K562 (cell line): Measurements from ENCODE around the gene ALG14. TPM values are rescaled to one million over a fixed set of nuclear protein-coding genes. Genes with fewer than 3 reads are reported as not detected.

Source experiments
- ASH1L ChIP-seq: fragments of 450-650 bp; IDR thresholded peaks from 2 replicates; pipeline ENCODE4 v1.6.1; 2018; ENCODE audit warnings: borderline replicate concordance, mild to moderate bottlenecking, low read depth; ENCODE audit not compliant: partially characterized antibody
- ELK1 ChIP-seq: sonication (generic); formaldehyde crosslinking; IDR thresholded peaks from 2 replicates; pipeline ENCODE4 v1.8.1; 2022; ENCODE audit warnings: missing genetic modification reagents
- HDAC1 ChIP-seq, 2 experiments: fragments of 450-650 bp; IDR thresholded peaks; 2 replicates each; pipeline ENCODE4 v1.6.1; 2016 to 2017; ENCODE audit warnings: inconsistent platforms in 1 of 2, mild to moderate bottlenecking in 1 of 2, moderate library complexity in 1 of 2
- HINFP ChIP-seq: fragments of 450-650 bp; conservative IDR thresholded peaks from 2 replicates; pipeline ENCODE4 v1.6.1; 2016; ENCODE audit warnings: missing genetic modification characterization, low read depth, mild to moderate bottlenecking, control low read depth, missing compliant biosample characterization
- HLTF ChIP-seq: fragments of 450-650 bp; IDR thresholded peaks from 2 replicates; pipeline ENCODE4 v1.6.1; 2016
- HOXB6 ChIP-seq: fragments of 250-450 bp; sonication (Bioruptor Pico); IDR thresholded peaks from 2 replicates; pipeline ENCODE4 v1.5.1; 2022; ENCODE audit warnings: mild to moderate bottlenecking, borderline replicate concordance
- ID3 ChIP-seq, 2 experiments: fragments of 250-450 bp in 1 of 2; fragments of 450-650 bp in 1 of 2; sonication (Bioruptor Pico) in 1 of 2; IDR thresholded peaks; 2 replicates each; pipeline versions ENCODE4 v1.6.1 to v1.8.0; 2016 to 2021; ENCODE audit warnings: mild to moderate bottlenecking in 2 of 2, moderate library complexity in 2 of 2, missing compliant biosample characterization in 1 of 2, missing genetic modification characterization in 1 of 2
- JUNB ChIP-seq: fragments of 450-650 bp; formaldehyde crosslinking; conservative IDR thresholded peaks from 2 replicates; pipeline ENCODE4 v1.4.0; 2020; ENCODE audit warnings: mild to moderate bottlenecking
- MAFG ChIP-seq: fragments of 450-650 bp; conservative IDR thresholded peaks from 2 replicates; pipeline ENCODE4 v1.6.1; 2016; ENCODE audit warnings: missing genetic modification characterization, missing compliant biosample characterization
- NR3C1 ChIP-seq: sonication (generic); formaldehyde crosslinking; IDR thresholded peaks from 2 replicates; pipeline ENCODE4 v1.8.1; 2022; ENCODE audit warnings: missing genetic modification reagents
- TFAM ChIP-seq: fragments of 250-450 bp; sonication (Bioruptor Pico); conservative IDR thresholded peaks from 2 replicates; pipeline ENCODE4 v1.5.0; 2021; ENCODE audit warnings: mild to moderate bottlenecking, moderate library complexity
- ZC3H11A ChIP-seq: IDR thresholded peaks from 2 replicates; pipeline ENCODE4 v1.6.1; 2012; ENCODE audit warnings: low read depth, low read length, improper control_type of control experiment
- ZNF239 ChIP-seq: fragments of 250-450 bp; sonication (Bioruptor Pico); IDR thresholded peaks from 2 replicates; pipeline ENCODE4 v1.4.0; 2020; ENCODE audit warnings: mild to moderate bottlenecking
- ZNF318 ChIP-seq, 2 experiments: fragments of 450-650 bp; IDR thresholded peaks; 2 replicates each; pipeline ENCODE4 v1.6.1; 2016; ENCODE audit warnings: mild to moderate bottlenecking in 2 of 2, borderline replicate concordance in 1 of 2, low read depth in 1 of 2, moderate library complexity in 1 of 2
- ZNF766 ChIP-seq: fragments of 200-800 bp; sonication (Bioruptor generic); conservative IDR thresholded peaks from 2 replicates; pipeline ENCODE4 v1.6.1; 2016; ENCODE audit warnings: missing genetic modification characterization, missing compliant biosample characterization
- polyA plus RNA-seq, 8 experiments: library from polyadenylated mRNA; depleted of rRNA in 4 of 8; stranded (reverse) in 5 of 8; unstranded in 3 of 8; fragments of >200 nt; fragmentation: Nextera tagmentation in 2 of 8; fragmentation: Illumina TruSeq in 1 of 8; extraction: Ambion mirVana in 2 of 8; extraction: Trizol in 1 of 8; gene quantifications; 2 replicates each; pipeline versions ENCODE4 v1.2.1 to v1.2.3, GENCODE V29; 2011 to 2014; ENCODE audit warnings: inconsistent platforms in 1 of 8, missing spikeins in 1 of 8
- total RNA-seq, 7 experiments: library from RNA; depleted of rRNA in 6 of 7; stranded (reverse); fragments of >200 nt in 6 of 7; fragmentation: Illumina TruSeq in 2 of 7; extraction: Trizol in 2 of 7; gene quantifications; 2 replicates each; pipeline versions ENCODE4 v1.2.1 to v1.2.3, GENCODE V29; 2011 to 2021; ENCODE audit warnings: low replicate concordance in 1 of 7

Gene ALG14
- total and polyA plus RNA-seq, 9 of the 15 experiments (the other 6 are each of a cell fraction or from before 2014, with no cell fraction given) = 2.8 to 16.2 (median 4.9) TPM

GRCh38 chr1:95086949-95087533, 14.3 kb upstream of the ALG14 start (continued):
- no peak for TF ChIP-seq HINFP (tag)
- no peak for TF ChIP-seq MAFG (tag)
- TF ChIP-seq ZC3H11A = no peak
- no peak for TF ChIP-seq ZNF766 (CRISPR knock-in tag)
- TF ChIP-seq HOXB6 = no peak
- no peak for TF ChIP-seq HLTF
- no peak for TF ChIP-seq NR3C1 (CRISPR knock-in tag)
- TF ChIP-seq HDAC1 (IDR thresholded peaks at IDR 0.05) = no peak; a peak in 1 of 4 replicates
- no peak for TF ChIP-seq JUNB (CRISPR knock-in tag)
- TF ChIP-seq ID3 (CRISPR knock-in tag; IDR thresholded peaks at IDR 0.05) = no peak
- no peak for TF ChIP-seq ID3 (tag; IDR thresholded peaks at IDR 0.05)
- TF ChIP-seq ELK1 (CRISPR knock-in tag) = no peak
- no peak for TF ChIP-seq TFAM (CRISPR knock-in tag)
- TF ChIP-seq ASH1L = no peak
- no peak for TF ChIP-seq ZNF239 (CRISPR knock-in tag)
- TF ChIP-seq ZNF318 (IDR thresholded peaks at IDR 0.05; ENCODE audit: borderline replicate concordance in 1 of 2, low read depth in 1 of 2) = no peak
